ENCODE results near the gene PDE6B. TPM values are rescaled to one million over a fixed set of nuclear protein-coding genes. Genes with fewer than 3 reads are reported as not detected.

PDE6B gene
- total RNA-seq, 1 donor from 2014 or later: 2.9 TPM

GRCh38 chr4:622071-622995 lies 3.0 kb upstream of the PDE6B start:
- peak; percentile 65 for DNase-seq (ENCODE audit: low spot score)

DNA sequence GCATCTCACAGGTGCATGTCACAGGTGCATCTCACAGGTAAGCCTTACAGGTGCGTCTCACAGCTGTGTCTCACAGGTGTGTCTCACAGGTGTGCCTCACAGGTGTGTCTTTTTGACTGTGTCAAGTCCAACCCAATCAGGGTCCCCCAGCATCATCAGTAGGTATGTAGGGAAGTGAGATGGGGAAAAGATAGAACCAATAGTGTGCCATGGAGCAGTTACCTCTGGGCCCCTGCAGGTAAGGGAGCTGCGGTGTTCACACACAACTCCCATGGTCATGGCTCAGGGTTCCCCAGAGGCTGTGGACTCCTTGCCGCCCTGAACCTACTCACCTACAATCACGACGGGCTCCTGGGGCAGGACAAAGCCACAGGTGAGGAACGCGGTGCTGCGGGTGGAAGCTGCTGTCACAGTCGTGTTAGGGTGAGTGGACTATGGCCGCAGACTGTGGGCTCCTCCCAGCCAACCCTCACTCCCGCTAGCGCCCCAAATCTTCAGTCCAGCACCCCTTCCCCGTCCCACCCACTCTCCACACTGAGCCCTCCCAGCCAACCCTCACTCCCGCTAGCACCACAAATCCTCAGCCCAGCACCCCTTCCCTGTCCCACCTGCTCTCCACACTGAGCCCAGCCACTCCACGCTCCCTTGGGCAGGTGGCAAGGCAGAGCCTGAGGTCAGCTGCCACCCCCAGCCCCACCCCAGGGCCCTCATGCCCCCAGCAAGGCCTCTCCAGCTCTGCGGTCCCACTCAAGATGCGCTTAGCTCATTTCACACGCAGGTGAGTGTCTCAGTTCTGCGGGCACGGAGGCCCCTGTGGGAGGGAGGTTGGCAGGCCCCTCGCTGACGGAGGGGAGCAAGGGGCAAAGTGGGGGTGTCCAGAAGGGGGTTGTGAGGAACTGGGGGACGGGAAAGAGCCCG lies 2.1 kb upstream of the PDE6B start:
- DNase-seq (ENCODE audit: low spot score): peak; percentile 80

DNA sequence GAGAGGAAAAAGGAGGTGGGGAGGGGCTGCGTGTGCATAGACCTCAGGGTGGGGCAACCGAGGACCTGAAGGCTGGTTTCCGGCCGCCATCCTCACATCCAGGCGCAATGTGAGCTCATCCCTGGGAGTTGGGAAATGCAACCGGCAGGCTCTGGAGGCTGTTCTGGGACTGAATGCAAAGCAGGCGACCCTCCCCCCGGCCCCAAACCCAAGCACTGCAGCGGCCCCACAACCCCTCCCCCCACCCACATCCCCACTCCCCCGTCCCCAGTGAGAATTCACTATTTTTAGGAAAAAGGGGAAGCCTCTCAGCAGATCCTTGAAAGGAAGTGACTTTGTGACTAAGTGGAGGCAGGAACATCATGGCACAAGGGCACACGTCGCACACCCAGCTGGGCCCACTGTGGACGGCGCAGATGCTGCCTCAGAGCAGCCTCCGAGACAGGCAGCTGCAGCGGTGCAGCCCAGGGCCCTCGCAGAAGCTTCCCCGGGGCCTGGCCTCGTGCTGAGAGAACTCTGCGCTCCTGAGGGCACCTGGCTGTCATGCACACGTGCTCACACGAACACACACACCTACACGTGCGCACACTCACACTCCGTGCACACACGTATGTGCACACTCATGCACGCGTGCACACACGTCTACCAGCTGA lies 1.3 kb upstream of the PDE6B start:
- peak; percentile 67 for DNase-seq (ENCODE audit: low spot score)

DNA sequence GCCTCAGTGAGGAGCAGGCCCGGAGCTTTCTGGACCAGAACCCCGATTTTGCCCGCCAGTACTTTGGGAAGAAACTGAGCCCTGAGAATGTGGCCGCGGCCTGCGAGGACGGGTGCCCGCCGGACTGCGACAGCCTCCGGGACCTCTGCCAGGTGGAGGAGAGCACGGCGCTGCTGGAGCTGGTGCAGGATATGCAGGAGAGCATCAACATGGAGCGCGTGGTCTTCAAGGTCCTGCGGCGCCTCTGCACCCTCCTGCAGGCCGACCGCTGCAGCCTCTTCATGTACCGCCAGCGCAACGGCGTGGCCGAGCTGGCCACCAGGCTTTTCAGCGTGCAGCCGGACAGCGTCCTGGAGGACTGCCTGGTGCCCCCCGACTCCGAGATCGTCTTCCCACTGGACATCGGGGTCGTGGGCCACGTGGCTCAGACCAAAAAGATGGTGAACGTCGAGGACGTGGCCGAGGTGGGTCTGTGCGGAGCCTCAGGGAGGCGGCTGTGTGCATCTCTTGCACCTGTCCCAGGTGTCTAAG lies 323 bp downstream of the PDE6B start:
- peak; percentile 84 for DNase-seq (ENCODE audit: low spot score)

DNA sequence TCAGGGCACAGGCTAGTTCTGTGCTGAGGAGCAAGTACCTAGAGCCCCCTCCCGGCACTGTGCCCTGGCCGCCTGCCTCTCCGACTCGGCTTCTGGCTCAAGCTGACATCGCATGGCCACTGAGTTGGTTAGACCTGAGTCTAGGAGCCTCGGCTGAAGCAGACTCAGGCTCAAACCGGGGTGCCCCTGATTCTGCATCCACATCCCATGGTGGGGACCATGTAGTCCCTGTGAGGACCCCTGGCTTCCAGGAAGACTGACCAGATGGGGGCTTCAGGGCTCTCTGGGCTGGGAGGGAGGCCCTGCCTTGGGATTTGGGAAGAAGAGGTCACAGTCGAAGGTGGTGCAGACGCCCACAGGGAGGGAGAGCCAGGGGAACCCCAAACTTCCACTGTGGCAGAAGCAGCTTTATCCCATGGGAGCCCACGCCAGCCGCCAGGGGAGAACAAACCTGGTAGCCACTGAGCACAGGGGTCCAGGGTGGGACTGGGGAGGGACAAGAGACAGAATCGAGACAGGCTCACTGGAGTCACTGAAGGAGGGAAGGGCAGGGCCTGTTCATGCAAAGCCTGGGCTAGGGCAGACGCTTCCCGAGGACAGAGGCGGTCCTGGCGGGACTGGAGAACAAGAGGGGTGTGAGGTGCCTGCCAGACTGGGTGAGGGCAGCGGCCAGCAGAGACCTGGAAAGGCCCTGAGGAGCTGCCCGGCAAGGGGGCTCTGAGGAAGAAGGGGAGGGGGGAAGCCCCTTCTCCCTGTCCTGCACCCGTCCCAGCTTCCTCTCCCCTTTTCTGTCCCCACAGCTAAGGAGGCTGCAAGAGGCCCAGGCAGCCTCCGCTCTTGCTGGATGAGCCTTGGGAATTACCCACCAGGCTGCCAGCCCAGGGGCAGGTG lies 1.1 kb downstream of the PDE6B start:
- no peak for DNase-seq (ENCODE audit: low spot score)

DNA sequence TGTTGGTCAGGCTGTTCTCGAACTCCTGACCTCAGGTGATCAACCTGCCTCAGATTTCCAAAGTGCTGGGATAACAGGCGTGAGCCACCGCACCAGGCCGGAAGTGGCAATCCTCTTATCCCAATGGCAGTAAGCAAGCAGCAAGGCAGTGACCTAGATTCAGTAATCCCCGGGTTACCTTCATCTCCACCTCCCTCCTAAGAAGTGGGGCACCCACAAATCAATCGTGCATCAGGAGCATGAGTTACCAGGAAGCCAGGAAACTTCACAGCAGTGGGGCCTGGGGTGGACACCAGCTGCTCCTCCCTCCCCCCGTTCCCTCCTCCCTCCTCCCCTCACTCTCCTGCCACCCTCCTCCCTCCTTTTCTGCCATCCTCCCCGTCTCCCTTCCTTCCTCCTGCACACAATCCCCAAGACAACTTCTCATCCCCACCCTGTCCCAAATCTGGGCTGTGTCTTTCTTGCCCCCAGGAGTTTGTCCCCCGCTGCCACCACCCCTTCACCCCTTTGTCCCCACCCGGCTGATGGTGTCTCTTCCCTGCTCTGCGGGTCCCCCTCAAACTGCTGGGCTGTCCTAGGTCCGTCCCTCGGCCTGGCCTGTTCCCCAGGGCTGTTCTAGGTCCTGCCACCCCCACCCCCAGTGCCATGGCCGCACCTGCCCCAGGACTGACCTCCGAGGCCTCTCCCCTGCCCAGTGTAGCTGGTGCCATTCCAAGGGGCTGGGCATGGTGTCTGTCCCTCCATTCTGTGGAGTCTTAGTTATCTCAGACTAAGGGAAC lies 2.2 kb downstream of the PDE6B start:
- peak; percentile 74 for DNase-seq (ENCODE audit: low spot score)

GRCh38 chr4:628311-628741 lies 3.0 kb downstream of the PDE6B start:
- DNase-seq (ENCODE audit: low spot score): peak; percentile 72

DNA sequence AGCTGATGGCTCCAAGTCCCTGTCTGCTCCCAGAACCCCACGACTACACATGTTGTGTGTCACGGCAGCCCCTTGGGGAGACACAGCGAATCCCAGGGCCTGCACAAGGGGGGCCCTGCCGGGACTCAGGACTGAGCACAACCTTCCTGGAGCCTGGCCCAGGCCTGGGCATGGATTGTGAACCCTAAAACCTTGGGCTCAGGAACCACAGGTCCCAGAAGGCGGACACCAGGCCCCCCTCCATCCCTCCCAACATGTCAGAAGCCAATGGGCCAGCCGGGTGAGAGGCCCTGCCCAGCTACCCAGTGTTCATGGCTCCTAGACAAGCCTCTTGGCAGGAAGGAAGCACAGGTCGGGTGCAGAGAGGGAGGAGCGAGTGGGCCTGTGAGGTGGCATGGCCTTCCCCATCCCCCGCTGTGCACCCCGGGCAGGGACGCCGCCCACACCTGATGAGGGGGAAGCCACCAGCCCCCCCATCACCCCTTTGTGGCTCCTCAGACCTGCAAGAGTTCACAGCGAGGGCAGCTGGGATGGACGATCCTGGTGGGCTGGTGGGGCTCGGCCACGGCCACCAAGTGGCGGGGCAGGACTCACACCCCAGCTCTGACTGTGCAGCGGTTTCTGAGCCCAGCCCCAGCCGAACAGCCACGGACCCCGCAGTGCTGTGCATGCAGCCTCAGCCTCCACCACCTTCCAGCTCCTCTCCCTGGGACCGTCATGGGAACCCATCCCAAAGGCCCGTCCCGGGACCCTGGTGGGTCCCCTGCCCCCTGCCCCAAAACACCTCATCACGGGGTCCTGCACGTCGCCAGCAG lies 3.7 kb downstream of the PDE6B start:
- DNase-seq (ENCODE audit: low spot score): peak; percentile 53

- no peak for DNase-seq (ENCODE audit: low spot score)
Measured at GRCh38 chr4:629636-629914, 4.2 kb downstream of the PDE6B start.

DNA sequence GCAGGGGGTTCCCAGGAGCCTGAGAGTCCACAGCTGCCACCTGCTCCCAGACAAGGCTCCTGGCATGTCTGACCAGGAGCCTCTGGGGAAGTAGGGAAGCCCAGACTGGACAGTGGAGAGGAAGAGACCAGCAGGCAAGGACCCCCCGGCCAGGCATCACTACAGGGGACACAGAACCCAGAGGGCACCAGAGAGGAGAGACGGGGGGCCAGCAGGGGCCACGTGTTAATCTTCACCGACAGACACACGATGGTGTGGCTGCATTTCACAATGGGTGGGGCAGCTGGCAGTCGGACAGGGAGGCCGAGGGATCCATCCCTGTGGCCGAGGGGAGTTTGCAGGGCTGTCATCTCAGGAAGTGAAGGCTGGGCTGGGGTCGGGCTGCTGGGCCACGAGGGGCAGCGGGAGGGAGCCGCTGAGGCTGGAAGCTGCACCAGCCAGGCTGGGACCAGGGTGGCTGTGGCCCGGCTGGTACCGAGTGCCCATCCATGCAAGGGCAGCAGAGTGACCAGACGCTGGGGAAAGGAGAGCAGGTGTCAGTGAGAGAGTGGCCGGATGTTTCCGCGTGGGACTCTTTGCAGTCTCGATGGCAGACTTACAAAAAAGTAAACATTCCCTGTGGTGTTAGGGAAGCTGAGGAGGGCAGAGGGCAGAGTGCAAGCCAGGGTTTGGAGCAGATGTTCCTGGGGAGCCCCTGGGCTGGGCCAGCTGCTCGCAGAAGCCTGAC lies 4.7 kb downstream of the PDE6B start:
- no peak for DNase-seq (ENCODE audit: low spot score)

- no peak for DNase-seq (ENCODE audit: low spot score)
Measured at GRCh38 chr4:630656-631055, 5.3 kb downstream of the PDE6B start.

GRCh38 chr4:632196-632790 lies 6.9 kb downstream of the PDE6B start:
- no peak for DNase-seq (ENCODE audit: low spot score)

DNA sequence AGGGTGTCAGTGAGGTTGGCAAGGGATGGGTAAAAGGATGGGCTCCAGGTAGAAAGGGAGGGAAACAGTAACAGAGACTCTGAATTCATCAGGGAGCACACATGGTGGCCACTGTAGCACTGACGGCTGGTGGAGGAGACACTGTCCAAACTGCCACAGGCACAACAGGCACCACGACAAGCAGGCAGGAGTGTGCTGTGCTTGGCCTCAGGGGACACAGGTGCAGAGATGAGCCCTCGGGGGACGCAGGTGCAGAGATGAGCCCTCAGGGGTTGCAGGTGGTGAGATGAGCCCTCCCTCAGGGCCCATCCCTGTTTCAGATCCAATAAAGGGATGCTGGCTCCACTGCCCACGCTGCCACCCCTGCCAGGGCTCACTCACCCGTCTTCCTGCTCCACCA lies 7.6 kb downstream of the PDE6B start:
- no peak for DNase-seq (ENCODE audit: low spot score)

DNA sequence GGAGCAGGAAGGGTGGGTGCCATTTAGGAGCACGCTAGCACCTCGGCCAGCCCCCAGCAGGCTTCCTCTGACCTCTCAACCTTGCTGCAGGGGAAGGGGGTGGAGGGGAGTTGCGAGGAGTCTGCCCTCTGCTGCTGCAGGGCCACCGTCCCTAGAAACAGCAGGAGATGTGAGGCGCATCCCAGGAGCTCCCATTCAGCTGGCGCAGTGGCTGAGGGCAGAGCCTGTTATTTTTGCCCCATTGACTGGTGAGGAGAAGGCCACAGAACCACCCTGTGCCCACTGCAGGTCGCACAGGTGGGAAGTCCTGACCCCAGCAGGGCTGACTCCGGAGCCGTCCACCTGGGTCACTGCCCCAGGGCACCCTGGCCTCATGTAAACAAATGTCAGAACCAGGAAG lies 8.0 kb downstream of the PDE6B start:
- DNase-seq (ENCODE audit: low spot score): no peak

GRCh38 chr4:633976-634598 lies 8.7 kb downstream of the PDE6B start:
- DNase-seq (ENCODE audit: low spot score): no peak

DNA sequence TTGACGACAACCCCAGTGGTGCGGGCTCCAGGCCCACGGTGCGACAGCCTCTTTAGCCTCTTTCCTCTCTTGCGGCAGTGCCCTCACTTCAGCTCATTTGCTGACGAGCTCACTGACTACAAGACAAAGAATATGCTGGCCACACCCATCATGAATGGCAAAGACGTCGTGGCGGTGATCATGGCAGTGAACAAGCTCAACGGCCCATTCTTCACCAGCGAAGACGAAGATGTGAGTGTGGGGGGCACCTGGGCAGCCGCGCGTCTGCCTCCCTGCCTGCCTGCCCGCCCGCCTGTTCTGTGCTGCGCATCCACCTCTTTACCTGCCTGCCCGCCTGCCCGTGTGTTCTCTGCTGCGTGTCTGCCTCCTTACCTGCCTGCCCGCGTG lies 9.2 kb downstream of the PDE6B start:
- DNase-seq (ENCODE audit: low spot score): no peak
